Activated CD8-positive, alpha-beta memory T cell treated with anti-CD3 and anti-CD28 coated beads, Interleukin-2, amount 50 U/mL, for 24 hours (primary cell): Measurements from ENCODE around the gene GFRA1.

ENCODE experiments used
- DNase-seq: peaks from one replicate; pipeline ENCODE4 v3.0.0-alpha.2; 2020; ENCODE audit errors: extremely low read depth

GFRA1 gene

DNA sequence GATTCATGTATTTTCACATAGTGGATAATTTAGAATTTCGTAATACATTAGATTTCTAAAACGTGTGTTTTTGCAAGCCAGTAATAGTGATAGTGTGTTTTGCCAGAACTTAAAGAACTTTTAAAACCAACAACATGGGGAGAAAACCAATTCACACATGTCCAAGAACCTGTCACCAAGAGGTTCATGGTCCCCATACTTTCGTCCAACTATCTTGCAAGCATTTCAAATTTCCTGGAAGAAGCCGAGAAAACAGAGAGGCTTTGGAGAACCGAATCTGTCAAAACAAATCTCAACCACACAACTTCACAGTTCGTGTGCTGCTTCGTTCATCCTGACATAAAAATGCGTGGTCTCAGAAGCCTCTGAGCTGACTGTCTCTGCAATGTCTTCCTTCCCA lies 31.9 kb downstream of the GFRA1 start:
- DNase-seq, result no peak

DNA sequence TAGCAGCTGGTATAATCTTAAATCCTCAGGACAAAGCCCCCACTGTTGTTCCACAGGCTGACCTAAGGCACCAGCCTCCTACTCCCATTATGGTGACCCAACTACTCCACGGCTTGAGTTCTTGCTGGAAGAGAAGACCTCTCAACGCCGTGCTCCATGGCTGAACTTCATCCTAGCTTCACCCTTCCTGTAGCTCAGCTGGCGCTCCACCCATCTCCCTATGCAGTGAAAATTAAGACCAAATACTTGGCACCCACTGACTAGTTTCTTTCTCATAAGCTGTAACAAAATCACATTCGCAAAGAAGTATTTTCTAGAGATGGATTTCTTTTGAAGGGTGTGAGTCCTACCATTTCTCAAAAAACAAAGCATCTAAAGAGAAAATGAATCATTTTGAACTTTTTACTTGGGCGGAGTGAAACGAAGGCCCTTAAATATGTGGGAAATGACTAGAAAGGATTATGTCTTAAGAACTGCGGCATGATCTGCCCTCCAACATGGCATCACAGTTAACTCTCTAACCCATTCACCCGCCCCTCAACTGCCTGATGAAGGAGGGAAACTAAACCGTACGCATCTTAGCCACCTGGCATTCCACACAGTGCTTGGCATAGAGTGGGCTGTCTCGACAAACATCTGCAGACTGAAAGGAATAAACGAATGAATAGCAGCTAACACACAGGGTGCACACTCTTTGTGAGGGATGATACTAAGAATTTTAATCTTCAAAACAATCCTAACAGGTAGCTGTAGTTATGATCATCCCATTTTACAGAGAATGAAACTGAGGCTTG lies 32.7 kb downstream of the GFRA1 start:
- no peak for DNase-seq

DNA sequence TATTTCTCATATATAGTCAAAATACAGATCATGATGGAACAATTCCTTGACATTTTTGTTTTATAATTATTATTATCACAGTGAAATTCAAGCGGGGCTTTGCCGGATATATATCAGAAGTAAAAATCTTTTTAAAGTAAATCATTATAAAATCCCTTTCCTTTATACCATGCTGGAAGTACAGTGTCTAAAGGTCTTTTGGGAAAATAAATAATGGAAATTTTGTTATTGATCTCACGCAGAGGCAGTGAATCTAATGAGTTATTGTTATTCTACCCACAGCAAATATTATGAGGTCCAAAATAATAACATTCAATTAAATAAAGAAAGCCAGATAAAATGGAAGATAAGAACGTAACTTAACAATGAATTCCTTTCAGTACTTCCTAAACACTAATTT lies 33.8 kb downstream of the GFRA1 start:
- no peak for DNase-seq

DNA sequence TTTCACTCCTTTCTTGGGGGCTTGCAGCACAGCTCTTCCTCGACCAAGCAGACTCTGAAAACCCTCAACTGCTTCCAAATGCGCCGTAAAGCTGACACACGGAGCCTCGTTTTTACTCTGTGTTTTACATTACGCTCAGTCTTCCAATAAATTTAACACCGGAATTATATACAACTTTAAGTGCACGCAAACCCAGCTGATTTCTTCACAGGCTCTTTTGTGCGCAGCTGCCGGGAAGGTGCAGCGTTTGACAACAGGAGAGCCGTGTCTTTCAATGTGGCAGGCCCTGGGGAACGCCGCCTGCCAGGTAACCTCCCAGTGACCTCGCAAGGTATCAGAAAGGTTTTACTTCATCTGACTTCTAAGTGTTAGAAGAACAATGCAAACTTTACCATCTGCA lies 35.0 kb downstream of the GFRA1 start:
- no peak for DNase-seq

DNA sequence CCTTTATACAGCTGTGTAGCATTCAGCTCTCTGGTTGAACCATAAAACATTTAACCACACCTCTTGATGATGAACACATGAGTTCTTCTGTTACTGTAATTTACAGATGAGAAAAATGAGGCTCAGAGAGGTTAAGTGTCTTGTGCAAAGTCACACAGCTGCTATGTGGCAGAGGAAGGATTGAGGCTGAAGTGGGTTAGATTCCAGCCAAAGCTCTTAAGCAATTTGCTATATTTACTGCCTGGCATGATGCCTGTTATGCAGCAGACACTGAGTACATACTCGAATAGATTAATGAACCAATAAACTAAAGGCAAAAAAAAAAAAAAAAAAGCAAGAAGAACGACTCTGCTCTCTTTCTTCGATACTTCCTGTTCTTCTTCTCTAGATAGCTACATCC lies 35.7 kb downstream of the GFRA1 start:
- no peak for DNase-seq

DNA sequence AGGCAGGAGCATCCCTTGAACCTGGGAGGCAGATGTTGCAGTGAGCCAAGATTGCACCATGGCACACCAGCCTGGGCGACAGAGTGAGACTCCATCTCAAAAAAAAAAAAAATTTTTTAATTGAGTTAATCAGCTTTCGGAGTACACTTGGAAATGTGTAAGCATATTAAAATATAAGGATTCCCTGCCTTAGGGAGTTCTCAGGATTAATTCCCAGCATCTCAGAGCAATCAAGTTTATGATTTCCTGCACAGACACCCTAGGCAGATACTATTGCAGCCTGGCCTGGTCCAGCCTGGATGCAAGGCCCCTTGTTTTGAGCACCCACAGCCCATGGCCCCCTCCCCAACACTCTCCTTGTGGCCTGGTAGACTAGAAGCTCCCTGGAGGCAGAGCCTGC lies 39.8 kb downstream of the GFRA1 start:
- DNase-seq, result no peak

DNA sequence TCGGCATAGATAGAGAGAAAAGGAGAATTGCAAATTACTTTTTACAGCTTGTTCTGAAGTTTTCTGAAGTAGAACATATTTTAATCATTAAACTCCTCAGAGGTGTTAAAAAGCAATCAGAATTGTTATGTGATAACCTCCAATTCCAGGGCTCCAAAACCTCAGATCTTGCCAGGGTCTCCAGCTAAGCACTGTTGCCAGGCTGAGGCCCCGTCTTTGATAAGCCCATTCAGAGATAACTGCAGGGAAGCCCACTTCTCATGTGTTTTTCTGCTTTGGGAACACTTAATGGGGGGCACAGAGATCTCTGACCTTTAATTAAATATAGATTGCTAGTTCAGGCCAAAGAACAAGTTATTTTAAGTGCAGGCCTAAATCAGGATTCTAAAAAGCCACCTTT lies 40.4 kb downstream of the GFRA1 start:
- no peak for DNase-seq

DNA sequence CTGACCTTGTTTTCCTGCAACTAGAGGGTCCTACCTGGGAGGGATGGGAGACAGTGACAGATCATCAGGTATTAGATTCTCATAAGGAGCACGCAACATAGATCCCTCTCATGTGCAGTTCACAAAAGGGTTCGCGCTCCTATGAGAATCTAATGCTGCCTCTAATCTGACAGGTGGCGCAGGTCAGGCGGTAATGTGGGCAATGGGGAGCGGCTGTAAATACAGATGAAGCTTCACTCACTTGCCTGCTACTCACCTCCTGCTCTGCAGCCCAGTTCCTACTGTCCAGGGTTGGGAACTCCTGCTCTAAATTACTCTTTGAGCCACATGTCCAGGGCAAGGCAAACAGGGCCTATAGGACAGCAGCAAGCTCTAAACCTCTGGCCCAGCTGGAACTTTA lies 46.2 kb downstream of the GFRA1 start:
- no peak for DNase-seq

DNA sequence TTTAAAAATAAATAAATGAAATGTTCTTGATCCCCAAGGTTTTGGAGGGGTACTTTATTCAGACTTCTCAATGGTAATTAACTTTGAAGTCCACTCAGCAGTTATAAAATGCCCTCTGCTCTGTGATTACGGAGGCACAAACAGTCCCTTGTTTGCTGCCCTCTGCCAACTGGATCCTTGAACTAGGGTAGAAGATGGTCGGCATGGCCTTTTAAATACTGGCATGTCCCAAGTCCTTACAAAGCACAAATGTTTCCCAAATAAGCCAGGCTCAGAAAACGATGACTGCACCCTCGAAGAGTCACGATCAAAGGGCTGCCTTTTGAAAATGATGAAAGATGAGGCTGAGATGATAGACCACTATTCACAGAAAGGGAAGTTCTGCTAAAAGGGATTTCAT lies 47.0 kb downstream of the GFRA1 start:
- DNase-seq, result no peak

DNA sequence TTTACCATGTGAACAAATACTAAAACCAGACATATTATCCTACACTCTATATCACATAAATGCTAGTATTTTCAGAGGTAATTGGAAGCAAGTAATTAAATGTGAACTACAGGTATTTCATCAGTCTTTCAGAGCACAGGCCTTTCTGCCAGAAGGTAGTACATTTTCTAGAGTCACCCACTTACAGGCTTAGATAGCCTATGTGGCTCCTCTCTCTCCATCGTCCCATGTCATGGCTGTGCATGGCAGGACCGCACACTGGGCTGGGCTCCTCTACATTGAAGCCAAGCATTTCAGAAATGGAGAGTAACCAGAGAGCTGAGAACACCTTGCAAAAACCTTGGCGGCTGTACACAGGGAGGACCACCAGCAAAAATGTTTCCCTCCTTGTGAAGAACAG lies 49.7 kb downstream of the GFRA1 start:
- DNase-seq, result no peak

DNA sequence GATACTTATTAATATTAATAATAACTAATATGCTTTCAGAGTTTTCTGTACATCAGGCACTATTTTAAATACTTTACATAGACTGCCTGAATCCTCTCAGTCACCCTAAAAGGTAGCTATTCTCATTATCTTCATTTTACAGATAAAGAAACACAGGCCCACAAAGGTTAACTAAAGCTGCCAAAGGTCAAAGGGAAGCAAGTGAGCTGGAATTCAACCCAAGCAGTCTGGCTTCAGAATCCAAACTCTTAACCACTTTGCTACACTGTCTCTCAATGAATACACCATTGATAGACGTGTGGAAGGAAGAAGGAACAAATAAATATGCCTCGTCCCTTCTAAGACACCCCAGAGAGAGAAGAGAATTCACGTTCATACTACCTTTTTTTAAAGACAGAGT lies 52.0 kb downstream of the GFRA1 start:
- no peak for DNase-seq

DNA sequence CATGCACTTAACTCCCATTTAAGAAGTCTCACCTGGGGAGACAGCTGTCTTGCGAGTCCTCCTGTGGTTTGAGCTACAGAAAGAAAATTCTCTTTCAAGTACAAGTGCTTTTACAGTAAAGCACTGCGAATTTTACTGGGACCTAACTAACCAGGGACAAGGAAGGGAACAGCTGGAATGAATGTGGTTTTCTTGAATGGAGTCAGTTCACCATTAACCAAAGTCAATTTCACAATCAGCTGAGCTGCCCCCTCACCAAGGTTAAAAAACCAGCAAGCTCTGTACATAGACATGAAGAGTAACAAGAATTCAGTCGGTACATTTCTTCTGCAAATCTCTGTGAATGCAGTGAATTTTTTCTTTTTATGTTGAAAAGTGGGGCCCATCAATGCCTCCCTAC lies 56.3 kb downstream of the GFRA1 start:
- no peak for DNase-seq

DNA sequence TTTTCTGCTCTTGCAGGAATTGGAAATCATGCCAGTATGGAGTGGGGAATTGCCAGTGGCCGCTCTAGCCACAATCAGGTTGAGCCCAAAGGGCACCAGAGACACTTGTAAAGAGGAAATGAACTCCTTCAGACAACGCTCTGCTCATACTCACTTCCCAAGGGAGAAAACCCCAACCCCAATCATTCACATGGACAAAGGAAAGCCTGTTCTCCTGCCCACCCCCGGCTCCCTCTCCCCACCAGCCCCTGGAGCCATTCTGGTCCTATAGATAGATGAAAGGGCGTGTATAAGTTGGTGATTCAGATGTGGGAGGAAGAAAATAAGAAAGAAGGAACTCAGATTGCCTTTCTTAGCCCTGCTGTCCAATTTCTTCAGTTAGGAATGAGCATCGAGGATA lies 57.4 kb downstream of the GFRA1 start:
- DNase-seq, result no peak

DNA sequence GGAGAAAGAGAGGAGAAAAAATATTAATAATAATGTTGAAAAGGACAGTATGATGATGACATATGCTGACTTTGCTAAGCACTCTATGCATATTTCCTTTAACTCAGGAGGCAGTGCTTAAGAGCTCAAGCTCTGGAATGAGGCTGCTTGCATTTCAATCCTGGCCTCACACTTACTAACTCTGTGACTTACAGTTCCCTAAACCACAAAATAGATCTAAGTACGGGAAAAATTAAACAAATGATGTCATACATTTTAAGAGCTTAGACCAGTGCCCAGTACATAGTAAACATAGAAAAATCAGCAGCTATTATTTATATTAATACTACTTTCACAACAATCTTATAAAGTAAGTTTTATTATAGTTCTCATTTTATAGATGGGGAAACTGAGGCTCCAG lies 61.3 kb downstream of the GFRA1 start:
- no peak for DNase-seq

DNA sequence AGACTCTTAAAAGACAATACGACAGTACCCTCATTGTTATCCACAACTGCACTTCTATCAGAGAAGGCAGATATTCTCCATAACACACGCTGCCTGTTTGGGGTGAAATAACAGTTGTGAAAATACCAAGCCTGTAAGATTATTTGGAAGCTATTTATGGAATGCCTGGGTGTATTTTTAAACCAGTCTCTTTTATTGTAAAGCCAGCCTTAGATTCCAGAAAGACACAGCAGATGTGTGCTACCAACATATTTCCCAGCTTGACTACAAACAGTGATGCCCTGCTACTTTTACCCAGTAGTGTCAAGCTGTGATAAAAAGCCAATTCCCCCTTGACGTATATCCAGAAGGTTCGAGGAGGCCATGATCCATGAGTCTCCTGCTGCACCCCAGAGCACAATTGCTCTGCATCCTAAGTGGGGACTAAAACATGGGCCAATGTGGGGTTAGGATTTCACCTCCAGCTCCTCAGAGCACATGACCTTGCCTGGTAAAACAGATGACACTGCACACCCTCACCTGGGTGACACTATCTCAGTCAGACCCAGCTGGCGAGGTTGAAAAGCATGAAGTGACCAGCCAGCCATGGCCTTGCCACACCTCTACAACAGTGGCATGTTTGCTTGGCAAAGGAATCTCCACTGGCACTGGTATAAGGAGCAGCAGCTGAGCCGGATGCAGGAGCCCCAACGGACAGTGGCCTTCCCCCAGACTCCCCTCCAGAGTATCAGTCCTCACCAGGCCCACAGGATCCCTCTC lies 62.2 kb downstream of the GFRA1 start:
- no peak for DNase-seq

DNA sequence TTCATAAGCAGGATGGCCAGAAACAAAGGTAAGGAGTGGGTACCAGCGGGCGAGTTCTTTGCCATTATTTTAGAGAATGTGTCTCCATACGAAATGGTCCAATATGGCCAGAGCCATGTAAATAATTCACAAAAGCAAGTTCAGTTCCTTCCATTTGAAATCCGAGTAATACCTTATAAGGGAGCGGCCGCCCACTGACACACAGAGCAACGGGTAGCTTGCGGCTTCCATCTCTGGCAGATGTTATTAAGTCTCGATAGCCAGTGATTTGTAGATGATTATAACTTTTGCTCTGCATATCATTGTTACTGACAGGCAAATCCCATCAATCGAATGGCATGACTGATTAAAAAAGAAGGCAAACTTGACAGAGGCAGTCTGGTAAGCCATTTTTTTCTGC lies 63.2 kb downstream of the GFRA1 start:
- no peak for DNase-seq

DNA sequence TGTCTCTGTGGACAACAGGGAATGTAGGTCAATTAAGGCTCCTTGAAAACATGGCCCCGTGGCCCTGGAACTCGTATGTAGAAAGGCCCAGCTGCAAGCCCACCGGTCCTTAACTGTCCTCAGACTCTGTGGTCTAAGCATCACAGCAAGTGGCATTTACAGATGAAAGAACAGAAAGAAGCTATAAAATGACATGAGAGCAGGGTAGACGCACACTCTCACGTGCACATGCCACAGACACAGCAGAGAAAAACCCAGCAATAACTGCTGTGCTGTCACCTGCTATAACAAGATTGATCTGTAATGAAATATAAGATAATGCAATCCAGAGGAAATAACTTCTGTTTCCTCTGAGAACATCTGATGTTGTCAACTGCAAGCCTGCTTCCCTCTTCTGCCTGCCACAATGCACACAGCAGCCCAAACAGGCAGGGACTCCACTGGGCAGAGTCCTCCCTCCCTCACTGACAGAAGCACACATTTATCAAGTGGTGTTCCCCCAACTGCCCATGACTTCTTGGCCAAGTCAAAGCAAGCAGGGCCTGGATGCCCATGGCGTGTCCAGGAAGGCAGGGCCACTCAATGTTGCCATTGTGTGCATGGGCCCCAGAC lies 63.9 kb downstream of the GFRA1 start:
- no peak for DNase-seq

DNA sequence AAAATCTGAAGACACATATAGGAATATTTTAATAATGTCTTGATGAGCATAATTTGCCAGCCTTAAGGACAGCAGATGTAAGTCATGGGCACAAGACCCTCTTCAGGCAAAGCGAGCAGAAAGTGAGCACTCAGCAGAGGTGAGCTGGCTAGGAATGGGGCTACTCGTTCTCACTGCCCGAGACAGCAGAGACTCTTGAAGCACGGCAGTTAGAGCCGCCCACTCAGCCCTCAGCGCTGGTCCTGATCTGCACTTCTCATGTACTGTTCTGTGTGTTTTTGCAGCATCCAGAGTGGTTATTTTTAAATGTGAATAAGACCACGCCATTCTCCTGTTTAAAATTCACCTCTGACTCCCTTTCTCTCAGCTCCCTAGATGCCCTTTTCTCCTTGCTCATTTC lies 65.3 kb downstream of the GFRA1 start:
- no peak for DNase-seq

DNA sequence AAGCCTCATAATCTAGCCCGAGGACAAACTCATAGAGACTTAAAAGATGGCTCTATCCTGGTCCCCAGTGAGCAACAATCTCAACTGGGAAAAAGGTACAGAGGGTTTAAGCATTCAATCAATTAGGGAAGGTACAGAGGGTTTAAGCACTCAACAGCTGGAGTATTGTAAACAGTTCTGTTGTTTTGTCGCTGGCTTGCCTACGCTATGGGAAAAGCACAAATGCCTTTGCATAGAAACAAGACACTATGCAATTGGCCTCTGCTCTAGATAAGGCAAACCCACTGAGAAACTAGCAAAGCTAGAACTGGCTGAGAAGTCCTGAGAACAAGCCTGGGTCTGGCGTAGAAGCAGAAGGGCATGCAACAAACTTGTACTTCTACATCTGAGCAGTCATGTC lies 69.3 kb downstream of the GFRA1 start:
- no peak for DNase-seq

DNA sequence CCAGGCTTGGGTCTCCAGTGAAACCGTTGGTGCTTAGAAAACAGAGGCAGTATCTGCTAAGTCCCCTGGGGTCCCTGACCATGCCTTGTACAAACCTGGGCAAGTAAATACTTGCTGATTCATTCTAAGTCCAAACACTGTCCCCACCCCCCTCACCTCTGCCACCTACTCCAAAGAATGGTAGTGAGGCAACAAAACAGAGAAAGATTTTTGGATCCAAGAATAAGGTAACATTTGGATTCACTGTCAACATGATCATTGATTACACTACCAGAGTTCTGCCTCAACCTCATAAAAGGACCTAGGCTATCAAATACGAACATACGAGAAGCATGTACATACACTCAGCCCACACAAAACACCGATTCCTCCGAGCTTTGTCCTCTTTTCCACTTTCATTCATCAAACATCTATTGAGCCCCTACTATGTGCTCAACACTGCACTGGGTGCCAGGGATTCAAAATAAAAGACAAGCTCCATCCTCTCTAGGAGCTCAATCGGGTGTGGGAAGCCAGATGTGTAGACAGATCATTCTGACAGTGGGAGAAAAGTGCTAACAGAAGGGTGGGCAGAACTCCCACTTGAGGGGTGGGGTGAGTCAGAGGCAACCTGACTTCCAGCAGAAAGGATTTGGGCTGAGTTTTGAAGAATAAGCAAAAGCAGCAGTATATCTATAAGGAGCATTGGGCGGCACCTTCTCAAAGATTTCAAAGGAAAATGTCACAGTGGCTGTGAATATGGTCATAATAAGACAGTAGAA lies 71.2 kb downstream of the GFRA1 start:
- no peak for DNase-seq

DNA sequence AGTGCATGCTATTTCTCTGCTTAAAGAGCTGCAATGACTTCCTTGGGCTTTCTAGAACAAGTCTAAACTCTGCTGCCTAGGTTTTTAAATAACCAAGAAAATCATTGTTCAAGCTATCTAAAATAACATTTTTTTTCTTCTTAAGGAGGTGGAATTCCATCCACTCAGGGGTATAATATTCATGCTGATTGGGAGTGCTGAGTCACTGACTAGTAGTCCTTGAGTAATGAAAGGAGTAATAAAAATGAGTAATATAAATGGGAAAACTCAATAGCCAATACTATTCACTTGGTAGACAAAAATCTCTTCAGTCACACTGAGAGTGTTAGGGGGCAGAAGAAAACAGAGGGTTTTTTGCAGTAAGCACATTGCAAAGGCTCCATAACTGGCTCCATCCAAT lies 72.0 kb downstream of the GFRA1 start:
- no peak for DNase-seq

DNA sequence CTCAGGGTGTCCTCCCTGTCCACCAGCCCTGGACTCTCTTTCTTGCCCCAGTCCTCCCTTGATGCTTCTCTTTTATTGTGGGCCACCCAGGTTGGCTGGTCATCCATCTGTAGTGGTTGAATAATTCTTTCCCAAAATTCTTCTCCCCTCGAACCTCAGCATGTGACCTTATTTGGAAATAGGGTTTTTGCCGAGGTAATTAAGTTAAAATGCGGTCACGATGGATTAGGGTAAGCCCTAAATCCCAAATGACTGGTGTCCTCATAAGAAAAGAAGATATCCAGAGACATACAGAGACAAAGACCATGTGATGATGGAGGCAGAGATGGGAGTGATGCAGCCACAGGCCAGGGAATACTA lies 74.3 kb downstream of the GFRA1 start:
- DNase-seq, result no peak
